Neural crest cell (in vitro differentiated cells): Measurements from ENCODE around the gene TPMT. TPM values are rescaled to one million over a fixed set of nuclear protein-coding genes. Genes with fewer than 3 reads are reported as not detected.

ENCODE experiments used
- DNase-seq: peaks from one replicate; pipeline ENCODE4 v3.0.0; 2021; ENCODE audit warnings: low read depth, mixed read lengths, low spot score
- H3K27ac Mint-ChIP-seq: one replicate; pipeline ENCODE4 v1.8.0; 2021; ENCODE audit warnings: mild to moderate bottlenecking, mixed read lengths; ENCODE audit not compliant: unreplicated experiment
- H3K27me3 Mint-ChIP-seq: 2 replicates; pipeline ENCODE4 v1.8.0; 2021; ENCODE audit warnings: low read depth, mild to moderate bottlenecking, mixed read lengths
- H3K36me3 Mint-ChIP-seq: 2 replicates; pipeline ENCODE4 v1.8.0; 2021; ENCODE audit warnings: low read depth, mild to moderate bottlenecking, mixed read lengths
- H3K4me1 Mint-ChIP-seq: 2 replicates; pipeline ENCODE4 v1.8.0; 2021; ENCODE audit warnings: mixed read lengths
- H3K4me3 Mint-ChIP-seq: one replicate; pipeline ENCODE4 v1.8.0; 2021; ENCODE audit warnings: mild to moderate bottlenecking, mixed read lengths
- H3K9me3 Mint-ChIP-seq: 2 replicates; pipeline ENCODE4 v1.8.0; 2021; ENCODE audit warnings: mixed read lengths
- CTCF ChIP-seq: fragments of 200-600 bp; sonication (generic); conservative IDR thresholded peaks from 2 replicates; pipeline ENCODE4 v1.5.0; 2021; ENCODE audit warnings: antibody characterized with exemption, mild to moderate bottlenecking
- total RNA-seq: library from RNA; stranded (reverse); gene quantifications from 2 replicates; pipeline ENCODE4 v1.2.1, GENCODE V29; 2021

The TPMT gene
- total RNA-seq, 1 donor from 2014 or later, result 7.5 TPM

DNA sequence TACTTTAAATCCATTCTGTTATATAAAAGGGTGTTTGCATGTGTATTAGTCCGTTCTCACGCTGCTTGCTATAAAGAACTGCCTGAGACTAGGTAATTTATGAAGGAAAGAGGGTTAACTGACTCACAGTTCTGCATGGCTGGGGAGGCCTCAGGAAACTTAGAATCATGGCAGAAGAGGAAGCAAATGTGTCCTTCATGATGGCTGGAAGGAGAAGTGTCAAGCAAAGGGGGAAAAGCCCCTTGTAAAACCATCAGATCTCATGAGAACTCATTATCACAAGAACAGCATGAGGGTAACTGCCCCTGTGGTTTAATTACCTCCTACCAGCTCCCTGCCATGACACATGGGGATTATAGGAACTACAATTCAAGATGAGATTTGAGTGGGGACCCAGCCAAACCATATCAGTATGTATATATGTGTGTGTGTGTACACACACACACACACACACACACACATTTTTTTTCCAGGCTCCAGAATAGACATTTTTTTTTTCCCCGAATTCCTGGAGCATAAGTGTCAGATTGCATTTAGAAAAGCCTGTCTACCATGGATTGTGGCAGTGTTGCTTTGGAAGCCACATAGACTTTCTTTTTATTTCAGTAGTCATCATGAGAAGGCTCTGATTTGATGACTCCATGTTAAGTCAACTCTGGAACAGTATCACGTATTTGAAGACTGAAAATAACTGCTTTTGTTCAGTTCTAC lies 31.8 kb upstream of the TPMT start:
- Mint-ChIP-seq H3K4me3 (no peak overlapping the region), H3K27ac (peak overlapping the region; percentile 93), H3K27me3 (no peaks in the 10 kb centered on the region), H3K4me1 (peaks cover 14% of the 10 kb centered on the region), H3K36me3 (peaks cover 9% of the 10 kb centered on the region), H3K9me3 (no peaks in the 10 kb centered on the region)
- TF ChIP-seq CTCF, result no peak
- no peak for DNase-seq

DNA sequence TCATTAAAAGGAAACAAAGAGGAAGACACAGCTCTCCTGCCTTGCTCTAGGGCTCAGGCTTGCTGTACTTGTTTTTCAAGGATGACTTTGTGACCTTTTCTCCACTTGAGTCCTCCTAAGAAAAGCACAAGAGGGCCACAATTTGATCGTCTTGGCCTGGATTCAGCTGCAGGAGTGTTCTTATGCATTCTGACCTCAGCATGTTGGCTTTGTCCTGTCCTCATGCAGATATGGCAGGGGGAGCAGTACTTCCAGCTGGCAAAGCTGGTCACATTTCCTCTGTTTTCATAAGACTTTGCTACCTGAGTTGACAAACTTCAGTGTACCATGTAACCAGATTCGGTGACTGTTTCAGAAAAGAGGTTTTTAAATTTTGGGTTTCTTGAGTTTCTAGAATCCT lies 31.2 kb upstream of the TPMT start:
- Mint-ChIP-seq H3K9me3 (no peaks in the 10 kb centered on the region), H3K27ac (peak overlapping the region; percentile 93), H3K36me3 (peaks cover 5% of the 10 kb centered on the region), H3K27me3 (no peaks in the 10 kb centered on the region), H3K4me1 (peaks cover 14% of the 10 kb centered on the region), H3K4me3 (no peak overlapping the region)
- DNase-seq, result no peak
- TF ChIP-seq CTCF, result no peak

- Mint-ChIP-seq H3K4me3 (no peak overlapping the region), H3K27me3 (no peaks in the 10 kb centered on the region), H3K9me3 (no peaks in the 10 kb centered on the region), H3K4me1 (peaks cover 14% of the 10 kb centered on the region), H3K36me3 (peaks cover 6% of the 10 kb centered on the region), H3K27ac (peak overlapping the region; percentile 43)
- no peak for TF ChIP-seq CTCF
- no peak for DNase-seq
Observed at GRCh38 chr6:18185624-18186023, 30.7 kb upstream of the TPMT start.

- no peak for TF ChIP-seq CTCF
- H3K9me3 Mint-ChIP-seq, result peaks cover 1% of the 10 kb centered on the region
- DNase-seq, result no peak
- H3K36me3 Mint-ChIP-seq, result peaks cover 6% of the 10 kb centered on the region
- no peaks in the 10 kb centered on the region for H3K27me3 Mint-ChIP-seq
- H3K4me3 Mint-ChIP-seq, result no peak overlapping the region
- peaks cover 14% of the 10 kb centered on the region for H3K4me1 Mint-ChIP-seq
- no peak overlapping the region for H3K27ac Mint-ChIP-seq
Observed at GRCh38 chr6:18183766-18184165, 28.9 kb upstream of the TPMT start.

GRCh38 chr6:18182568-18182967 lies 27.7 kb upstream of the TPMT start:
- Mint-ChIP-seq H3K27me3 (no peaks in the 10 kb centered on the region), H3K4me1 (peaks cover 14% of the 10 kb centered on the region), H3K4me3 (no peak overlapping the region), H3K9me3 (peaks cover 3% of the 10 kb centered on the region), H3K36me3 (peaks cover 6% of the 10 kb centered on the region), H3K27ac (no peak overlapping the region)
- no peak for DNase-seq
- TF ChIP-seq CTCF, result no peak
